WTC11 (cell line): ENCODE measurements around the gene RHOF.

Source experiments
- NR1H2 ChIP-seq: sonication (generic); formaldehyde crosslinking; IDR thresholded peaks from 2 replicates; pipeline ENCODE4 v1.9.0; 2021; ENCODE audit warnings: mild to moderate bottlenecking, moderate library complexity, missing genetic modification reagents
- SP1 ChIP-seq: sonication (generic); formaldehyde crosslinking; conservative IDR thresholded peaks from 2 replicates; pipeline ENCODE4 v1.8.1; 2022; ENCODE audit warnings: missing genetic modification reagents
- TEAD4 ChIP-seq: sonication (generic); formaldehyde crosslinking; IDR thresholded peaks from 2 replicates; pipeline ENCODE4 v1.8.0; 2022; ENCODE audit warnings: mild to moderate bottlenecking, missing genetic modification reagents
- TF ChIP-seq, protein P1 (sequence below): fragments of 200-600 bp; IDR thresholded peaks from 2 replicates; pipeline ENCODE4 v1.8.0; 2022; ENCODE audit warnings: antibody characterized with exemption
- TF ChIP-seq, protein P2 (sequence below): sonication (generic); formaldehyde crosslinking; IDR thresholded peaks from 2 replicates; pipeline ENCODE4 v1.8.1; 2023; ENCODE audit warnings: mild to moderate bottlenecking, missing genetic modification reagents
- TF ChIP-seq, protein P3 (sequence below): sonication (generic); formaldehyde crosslinking; IDR thresholded peaks from 2 replicates; pipeline ENCODE4 v1.8.0; 2022; ENCODE audit warnings: mild to moderate bottlenecking, missing genetic modification reagents

DNA sequence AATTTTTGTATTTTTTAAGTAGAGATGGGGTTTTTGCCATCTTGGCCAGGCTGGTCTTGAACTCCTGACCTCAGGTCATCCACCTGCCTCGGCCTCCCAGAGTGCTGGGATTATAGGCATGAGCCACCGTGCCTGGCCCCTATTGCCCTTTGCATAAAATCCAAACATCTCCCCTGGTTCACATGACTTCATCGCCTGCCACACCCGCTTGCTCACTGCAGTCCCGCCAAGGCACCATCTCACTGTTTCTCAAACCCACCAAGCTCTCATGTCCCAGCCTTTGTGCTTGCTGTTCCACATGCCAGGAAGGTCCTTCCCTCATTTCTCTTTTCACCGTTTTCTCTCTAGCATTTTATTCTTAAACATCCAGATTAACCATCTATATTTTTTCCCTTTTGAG lies 9.7 kb downstream of the RHOF start:
- no peak for TF ChIP-seq NR1H2 (CRISPR knock-in tag)
- TF ChIP-seq, protein P1, sequence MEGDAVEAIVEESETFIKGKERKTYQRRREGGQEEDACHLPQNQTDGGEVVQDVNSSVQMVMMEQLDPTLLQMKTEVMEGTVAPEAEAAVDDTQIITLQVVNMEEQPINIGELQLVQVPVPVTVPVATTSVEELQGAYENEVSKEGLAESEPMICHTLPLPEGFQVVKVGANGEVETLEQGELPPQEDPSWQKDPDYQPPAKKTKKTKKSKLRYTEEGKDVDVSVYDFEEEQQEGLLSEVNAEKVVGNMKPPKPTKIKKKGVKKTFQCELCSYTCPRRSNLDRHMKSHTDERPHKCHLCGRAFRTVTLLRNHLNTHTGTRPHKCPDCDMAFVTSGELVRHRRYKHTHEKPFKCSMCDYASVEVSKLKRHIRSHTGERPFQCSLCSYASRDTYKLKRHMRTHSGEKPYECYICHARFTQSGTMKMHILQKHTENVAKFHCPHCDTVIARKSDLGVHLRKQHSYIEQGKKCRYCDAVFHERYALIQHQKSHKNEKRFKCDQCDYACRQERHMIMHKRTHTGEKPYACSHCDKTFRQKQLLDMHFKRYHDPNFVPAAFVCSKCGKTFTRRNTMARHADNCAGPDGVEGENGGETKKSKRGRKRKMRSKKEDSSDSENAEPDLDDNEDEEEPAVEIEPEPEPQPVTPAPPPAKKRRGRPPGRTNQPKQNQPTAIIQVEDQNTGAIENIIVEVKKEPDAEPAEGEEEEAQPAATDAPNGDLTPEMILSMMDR = no peak
- TF ChIP-seq, protein P2, sequence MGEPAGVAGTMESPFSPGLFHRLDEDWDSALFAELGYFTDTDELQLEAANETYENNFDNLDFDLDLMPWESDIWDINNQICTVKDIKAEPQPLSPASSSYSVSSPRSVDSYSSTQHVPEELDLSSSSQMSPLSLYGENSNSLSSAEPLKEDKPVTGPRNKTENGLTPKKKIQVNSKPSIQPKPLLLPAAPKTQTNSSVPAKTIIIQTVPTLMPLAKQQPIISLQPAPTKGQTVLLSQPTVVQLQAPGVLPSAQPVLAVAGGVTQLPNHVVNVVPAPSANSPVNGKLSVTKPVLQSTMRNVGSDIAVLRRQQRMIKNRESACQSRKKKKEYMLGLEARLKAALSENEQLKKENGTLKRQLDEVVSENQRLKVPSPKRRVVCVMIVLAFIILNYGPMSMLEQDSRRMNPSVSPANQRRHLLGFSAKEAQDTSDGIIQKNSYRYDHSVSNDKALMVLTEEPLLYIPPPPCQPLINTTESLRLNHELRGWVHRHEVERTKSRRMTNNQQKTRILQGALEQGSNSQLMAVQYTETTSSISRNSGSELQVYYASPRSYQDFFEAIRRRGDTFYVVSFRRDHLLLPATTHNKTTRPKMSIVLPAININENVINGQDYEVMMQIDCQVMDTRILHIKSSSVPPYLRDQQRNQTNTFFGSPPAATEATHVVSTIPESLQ (CRISPR knock-in tag) = no peak
- TF ChIP-seq TEAD4 = no peak
- no peak for TF ChIP-seq SP1
- TF ChIP-seq, protein P3, sequence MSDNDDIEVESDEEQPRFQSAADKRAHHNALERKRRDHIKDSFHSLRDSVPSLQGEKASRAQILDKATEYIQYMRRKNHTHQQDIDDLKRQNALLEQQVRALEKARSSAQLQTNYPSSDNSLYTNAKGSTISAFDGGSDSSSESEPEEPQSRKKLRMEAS = no peak
